NCI-H1436 (cell line): ENCODE data around the gene LYST.
"Not testable (repeated sequence)": the region's sequence is repeated elsewhere in the genome, so short reads cannot be mapped to it uniquely, and the experiment has no call there.

ENCODE experiments used
- DNase-seq: peaks from one replicate; lab custom pipeline; 2025; lab: John Stamatoyannopoulos, UW

Gene LYST, protein sequence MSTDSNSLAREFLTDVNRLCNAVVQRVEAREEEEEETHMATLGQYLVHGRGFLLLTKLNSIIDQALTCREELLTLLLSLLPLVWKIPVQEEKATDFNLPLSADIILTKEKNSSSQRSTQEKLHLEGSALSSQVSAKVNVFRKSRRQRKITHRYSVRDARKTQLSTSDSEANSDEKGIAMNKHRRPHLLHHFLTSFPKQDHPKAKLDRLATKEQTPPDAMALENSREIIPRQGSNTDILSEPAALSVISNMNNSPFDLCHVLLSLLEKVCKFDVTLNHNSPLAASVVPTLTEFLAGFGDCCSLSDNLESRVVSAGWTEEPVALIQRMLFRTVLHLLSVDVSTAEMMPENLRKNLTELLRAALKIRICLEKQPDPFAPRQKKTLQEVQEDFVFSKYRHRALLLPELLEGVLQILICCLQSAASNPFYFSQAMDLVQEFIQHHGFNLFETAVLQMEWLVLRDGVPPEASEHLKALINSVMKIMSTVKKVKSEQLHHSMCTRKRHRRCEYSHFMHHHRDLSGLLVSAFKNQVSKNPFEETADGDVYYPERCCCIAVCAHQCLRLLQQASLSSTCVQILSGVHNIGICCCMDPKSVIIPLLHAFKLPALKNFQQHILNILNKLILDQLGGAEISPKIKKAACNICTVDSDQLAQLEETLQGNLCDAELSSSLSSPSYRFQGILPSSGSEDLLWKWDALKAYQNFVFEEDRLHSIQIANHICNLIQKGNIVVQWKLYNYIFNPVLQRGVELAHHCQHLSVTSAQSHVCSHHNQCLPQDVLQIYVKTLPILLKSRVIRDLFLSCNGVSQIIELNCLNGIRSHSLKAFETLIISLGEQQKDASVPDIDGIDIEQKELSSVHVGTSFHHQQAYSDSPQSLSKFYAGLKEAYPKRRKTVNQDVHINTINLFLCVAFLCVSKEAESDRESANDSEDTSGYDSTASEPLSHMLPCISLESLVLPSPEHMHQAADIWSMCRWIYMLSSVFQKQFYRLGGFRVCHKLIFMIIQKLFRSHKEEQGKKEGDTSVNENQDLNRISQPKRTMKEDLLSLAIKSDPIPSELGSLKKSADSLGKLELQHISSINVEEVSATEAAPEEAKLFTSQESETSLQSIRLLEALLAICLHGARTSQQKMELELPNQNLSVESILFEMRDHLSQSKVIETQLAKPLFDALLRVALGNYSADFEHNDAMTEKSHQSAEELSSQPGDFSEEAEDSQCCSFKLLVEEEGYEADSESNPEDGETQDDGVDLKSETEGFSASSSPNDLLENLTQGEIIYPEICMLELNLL (N-terminal part only)

DNA sequence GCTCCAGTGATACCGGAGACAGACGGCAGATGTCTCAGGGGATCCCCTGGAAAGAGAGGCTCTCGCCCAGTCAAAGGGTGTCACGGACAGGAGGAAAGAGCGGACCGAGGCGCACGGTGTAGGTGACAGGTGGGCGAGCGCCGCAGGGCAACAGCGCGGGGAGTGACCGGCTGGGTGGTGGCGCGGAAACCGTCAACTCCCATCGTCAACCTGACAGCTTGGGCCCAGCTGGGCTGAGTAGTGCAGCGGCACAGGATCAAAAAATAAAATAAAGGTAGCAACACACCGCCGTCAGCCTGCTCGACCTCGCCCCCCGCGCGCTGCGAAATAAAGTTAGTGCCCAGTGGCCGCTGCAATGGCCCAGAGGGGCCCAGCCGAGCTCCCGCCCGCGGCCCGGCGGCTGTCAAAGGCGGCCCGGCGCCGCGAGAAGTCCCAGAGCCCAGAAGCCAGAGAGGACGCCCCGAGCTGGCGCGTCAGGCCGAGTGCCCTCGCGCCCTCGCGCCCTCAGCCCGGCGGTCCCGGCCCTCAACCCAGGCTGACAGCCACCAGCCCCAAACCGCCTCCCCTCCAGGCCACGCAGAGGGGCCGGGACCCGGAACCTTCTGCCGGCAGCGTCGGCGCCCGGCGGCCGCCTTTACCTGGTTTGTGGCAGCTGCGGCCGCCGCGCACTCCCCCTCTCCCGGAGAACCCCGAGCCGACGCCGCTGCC lies at the start of gene LYST:
Gene LYST, minus strand, starts transcription at position 702 of the 708 bp plus-strand sequence. CDS start 36,489 bp downstream, outside the sequence.
- peak; percentile 61 for DNase-seq

GRCh38 chr1:235915489-235915888 lies 48.8 kb upstream of the LYST start:
- not testable (repeated sequence) for DNase-seq

DNA sequence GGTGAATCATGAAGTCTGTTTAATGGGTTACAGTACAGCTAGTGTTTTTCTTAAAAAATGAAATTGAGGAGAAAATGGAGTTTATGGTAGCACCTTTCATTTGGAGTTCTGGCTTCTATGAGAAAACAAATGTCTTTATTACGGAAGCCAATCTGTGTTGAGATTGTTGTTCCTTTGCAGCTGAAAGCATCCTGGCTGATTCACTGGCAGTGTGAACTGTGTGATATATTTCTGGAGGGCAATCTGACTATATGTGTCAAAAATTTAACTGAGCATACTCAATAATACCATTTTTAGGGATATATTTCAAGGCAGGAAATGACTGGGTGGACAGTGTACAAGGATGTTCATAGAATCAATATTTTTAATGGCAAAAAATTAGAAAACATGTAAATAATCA lies 46.6 kb upstream of the LYST start:
- DNase-seq: no peak

DNA sequence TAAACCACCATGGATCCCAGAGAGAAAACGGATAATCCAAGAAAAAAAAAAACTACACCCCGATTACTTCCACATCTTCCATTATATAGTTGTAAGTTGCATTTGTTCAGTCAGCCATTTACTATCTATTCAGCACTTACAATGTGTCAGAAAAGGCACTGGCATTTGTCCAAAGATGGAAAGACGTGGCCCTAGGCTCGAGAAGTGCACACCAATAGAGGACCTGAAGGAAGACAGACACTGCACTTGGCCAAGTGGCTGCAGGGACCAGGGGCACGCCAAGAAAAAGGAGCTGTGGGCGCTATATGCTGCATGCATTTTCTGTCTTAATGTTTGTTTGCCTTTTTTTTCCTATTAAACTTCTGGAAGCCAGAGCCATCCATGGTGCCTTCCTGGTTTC lies 45.2 kb upstream of the LYST start:
- no peak for DNase-seq

- no peak for DNase-seq
These were observed 44.6 kb upstream of the LYST start for GRCh38 chr1:235911300-235911662.

DNA sequence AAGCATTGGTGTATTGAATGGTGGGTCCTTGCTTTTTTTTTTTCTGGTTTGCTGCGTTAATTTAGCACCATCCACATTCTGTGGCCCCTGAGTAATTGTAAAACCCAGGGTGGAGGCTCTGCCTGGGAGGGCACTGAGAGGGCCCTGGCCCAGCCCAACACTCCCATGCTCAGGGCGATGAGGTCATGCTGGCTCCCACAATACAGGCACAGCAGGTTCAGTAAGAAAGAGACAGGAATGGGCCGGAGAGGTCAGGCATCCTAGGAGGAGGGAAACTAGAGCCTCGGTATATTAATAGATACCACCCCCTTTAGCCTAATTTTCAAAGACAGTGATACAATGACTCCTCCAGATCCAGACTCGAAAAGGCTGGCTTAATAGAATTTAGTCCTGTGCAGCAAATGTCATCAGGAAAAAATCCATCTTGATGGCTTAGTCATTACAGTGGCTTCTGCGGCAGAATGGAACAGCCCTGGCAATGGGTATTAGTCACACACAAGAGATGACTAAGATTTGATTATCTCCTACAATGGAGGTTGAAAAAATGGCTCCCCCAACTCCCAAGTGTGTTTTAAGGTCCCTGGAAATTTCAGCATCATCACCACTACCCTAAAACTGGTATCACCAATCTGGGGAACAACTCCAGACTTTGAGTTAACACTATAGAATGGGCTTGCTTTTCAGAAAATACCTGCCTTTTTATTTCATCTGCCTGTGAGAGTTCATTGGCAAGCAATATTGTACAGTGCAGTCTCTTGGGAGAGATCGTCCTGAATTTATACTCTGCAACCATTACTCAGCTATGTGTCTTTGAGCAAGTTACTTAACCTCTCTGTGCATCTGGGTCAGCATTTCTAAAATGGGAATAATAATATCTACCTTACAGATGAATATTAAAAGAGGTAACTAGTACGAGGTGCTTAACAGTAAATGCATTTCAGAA lies 43.9 kb upstream of the LYST start:
- no peak for DNase-seq

- no peak for DNase-seq
These were observed 42.2 kb upstream of the LYST start for GRCh38 chr1:235908742-235909520.

GRCh38 chr1:235907897-235908240 lies 41.2 kb upstream of the LYST start:
- DNase-seq: no peak

- no peak for DNase-seq
These were observed 40.6 kb upstream of the LYST start for GRCh38 chr1:235907187-235907896.

GRCh38 chr1:235906436-235906835 lies 39.7 kb upstream of the LYST start:
- no peak for DNase-seq

DNA sequence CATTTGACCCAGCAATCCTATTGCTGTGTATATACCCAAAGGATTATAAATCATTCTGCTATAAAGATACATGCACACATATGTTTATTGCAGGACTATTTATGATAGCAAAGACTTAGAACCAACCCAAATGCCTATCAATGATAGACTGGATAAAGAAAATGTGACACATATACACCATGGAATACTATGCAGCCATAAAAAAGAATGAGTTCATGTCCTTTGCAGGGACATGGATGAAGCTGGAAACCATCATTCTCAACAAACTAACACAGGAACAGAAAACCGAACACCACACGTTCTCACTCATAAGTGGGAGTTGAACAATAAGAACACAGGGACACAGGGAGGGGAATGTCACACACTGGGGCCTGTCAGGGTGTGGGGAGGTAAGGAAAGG lies 37.1 kb upstream of the LYST start:
- DNase-seq: not testable (repeated sequence)

- no peak for DNase-seq
These were observed 36.2 kb upstream of the LYST start for GRCh38 chr1:235902677-235903542.

DNA sequence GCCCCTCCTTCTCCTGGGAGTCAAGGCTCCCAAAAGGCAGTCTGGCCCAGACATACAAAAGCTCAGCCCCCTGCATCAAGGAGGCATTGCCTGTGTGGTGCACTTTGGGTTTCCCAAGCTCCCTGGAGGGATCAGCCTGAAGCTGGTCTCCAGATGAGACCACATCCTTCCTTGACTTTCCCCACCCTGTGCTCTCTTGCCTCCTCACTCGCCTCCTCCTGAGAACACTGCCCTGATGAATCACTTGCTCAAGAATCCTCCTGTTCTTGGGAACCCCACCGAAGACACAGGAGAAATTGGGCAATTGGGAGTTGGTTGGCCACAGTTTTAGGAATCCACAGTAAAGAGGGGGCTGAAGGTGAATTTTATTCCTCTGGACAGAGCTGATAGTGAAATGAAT lies 34.8 kb upstream of the LYST start:
- no peak for DNase-seq

DNA sequence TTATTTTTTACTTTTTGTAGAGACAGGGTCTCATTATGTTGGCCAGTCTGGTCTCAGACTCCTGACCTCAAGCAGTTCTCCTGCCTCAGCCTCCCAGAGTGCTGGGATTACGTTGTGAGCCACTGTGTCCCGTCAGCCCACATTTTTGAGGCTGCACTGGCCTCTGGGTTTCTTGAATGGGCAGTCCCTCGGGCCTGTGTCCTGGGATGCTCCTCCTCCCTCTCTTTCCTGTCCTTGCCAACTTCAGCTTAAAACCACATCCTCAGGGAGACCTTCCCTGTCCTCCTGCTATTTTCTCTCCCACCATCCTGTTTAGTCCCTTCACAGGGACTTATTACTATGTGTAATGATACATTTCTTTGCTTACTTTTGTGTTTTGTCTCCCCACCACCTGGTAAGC lies 31.4 kb upstream of the LYST start:
- no peak for DNase-seq

GRCh38 chr1:235893840-235894239 lies 27.1 kb upstream of the LYST start:
- DNase-seq: no peak

DNA sequence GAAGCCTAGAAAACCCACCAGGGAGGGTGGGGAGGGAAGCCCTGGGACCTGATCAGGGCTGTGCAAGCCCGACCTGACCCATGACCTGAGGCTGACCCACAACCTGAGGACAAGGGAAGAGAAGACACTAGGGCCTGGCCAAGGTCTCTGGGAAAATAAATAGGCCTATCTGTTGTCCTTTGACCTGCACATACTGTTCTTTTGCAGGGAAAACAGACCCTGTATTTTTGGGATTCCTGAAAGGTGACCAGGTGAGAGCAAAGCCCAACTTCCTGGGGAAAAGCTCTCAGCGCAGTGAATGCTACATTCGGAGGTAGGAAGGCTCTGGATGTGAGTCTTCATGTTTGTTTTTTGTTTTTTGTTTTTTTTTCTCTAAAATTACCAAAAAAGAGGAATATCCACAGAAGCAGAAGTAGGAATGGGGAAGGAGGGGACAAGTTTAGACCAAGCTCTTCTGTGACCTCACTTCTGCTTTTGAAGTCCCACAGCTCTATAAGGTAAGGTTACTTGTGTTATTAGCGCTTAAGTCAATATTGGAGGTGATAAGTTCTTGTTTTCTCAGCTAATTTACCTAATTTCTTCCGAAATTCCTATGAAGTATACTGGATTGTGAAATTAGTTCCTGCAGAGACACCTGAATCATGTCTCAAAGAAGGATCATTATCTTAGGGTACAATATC lies 26.2 kb upstream of the LYST start:
- DNase-seq: no peak

GRCh38 chr1:235892202-235892601 lies 25.5 kb upstream of the LYST start:
- DNase-seq: no peak
